HG03469 (cell line): Measurements from ENCODE around the gene DHRS9.

Source experiments
- ATAC-seq: cut with Tn5 transposase; IDR thresholded peaks from one replicate; pipeline ENCODE4 v1.9.1; 2021; ENCODE audit warnings: mild to moderate bottlenecking, moderate library complexity, moderate number of reproducible peaks; ENCODE audit not compliant: unreplicated experiment

The DHRS9 gene

DNA sequence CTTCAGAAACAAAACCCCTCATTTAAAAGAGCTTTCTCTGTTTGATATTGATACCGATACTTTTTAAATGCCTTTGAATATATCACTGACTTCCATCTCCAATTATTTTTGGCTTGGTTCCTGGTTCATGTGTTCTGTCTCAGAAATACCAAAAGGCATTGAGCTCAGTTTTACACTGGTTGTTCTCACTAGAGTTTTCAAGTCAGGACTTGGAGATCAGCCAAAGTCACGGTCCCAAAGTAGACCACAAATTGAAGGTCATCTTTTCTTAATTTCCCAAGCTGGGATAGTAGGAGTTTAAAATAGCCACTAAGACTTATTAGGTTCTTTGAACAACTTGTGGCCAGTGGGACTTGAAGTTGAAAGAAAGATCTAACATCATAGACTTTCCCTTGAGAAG, 24.2 kb downstream of the DHRS9 start:
- ATAC-seq = no peak

DNA sequence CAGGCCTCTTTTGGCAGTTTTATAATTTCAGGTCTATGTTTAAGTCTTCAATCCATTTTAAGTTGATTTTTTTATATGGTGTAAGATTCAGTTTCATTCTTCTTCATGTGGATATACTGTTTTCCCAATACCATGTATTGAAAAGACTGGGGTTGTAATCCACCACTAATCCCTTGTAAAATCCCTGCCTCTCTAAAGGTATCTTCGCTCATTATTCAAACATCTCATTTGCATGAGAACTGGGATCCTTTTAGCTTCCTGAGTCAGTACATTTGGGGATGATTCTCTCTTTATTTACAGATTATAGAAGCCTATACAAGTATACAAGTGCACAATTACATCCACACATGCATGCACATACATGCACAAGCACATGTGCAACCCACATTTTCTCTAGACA, 25.3 kb downstream of the DHRS9 start:
- no peak for ATAC-seq

DNA sequence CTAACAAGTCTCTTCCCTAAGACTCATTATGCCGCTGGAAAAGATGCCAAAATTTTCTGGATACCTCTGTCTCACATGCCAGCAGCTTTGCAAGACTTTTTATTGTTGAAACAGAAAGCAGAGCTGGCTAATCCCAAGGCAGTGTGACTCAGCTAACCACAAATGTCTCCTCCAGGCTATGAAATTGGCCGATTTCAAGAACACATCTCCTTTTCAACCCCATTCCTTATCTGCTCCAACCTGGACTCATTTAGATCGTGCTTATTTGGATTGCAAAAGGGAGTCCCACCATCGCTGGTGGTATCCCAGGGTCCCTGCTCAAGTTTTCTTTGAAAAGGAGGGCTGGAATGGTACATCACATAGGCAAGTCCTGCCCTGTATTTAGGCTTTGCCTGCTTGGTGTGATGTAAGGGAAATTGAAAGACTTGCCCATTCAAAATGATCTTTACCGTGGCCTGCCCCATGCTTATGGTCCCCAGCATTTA, 26.3 kb downstream of the DHRS9 start:
- ATAC-seq = no peak

DNA sequence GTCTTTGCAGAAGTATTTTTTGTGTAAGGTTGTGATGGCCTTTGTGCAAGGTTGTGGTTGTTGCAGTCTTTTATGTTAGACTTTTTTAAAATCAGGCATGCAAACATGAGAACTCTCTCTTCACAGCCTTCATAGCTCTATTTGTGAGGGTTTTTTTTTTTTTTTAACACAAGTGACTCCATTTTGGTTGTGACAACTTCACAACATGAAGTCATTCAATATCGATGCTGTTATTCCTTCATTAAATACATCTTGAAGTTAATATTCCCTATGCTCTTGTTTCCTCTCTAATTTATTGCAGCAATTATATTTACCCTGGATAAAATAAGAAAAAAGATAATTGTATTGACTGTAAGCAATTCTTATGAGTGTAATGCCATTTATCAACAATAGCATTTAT, 35.5 kb downstream of the DHRS9 start:
- no peak for ATAC-seq

DNA sequence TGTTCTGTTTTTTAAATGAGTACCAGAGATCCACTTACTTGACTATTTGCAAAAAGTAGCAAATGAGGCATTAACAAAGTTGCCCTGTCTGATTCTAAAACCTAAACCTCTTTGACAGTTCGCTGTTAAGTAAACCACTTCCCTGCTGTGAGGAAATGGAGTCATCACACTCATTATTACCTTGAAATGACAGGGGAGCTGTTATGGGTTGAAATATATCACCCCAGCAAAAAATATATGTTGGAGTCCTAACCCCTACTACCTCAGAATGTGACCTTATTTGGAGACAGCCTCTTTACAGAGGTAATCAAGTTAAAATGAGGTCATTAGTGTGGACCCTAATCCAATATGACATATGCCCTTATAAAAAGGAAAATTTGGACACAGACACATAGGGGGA, 36.1 kb downstream of the DHRS9 start:
- no peak for ATAC-seq

DNA sequence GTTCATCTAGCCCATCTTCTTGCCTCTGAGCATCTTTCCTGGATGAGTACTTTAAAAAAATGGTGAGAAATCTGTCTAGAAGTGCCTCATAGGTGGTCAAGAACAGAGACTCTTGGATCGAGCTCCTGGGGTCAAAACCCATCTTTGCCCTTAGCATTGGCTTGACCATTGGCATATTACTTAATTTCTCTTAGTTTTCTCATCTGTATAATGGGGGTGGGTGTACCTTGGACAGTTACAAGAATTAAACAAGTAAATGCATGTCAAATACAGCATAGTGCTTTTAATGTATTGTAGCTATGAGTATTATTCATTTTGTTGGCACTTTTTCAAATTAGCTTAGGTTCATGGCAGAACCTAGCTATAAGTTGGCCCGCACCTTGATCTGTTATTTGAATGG, 36.8 kb downstream of the DHRS9 start:
- ATAC-seq = no peak

DNA sequence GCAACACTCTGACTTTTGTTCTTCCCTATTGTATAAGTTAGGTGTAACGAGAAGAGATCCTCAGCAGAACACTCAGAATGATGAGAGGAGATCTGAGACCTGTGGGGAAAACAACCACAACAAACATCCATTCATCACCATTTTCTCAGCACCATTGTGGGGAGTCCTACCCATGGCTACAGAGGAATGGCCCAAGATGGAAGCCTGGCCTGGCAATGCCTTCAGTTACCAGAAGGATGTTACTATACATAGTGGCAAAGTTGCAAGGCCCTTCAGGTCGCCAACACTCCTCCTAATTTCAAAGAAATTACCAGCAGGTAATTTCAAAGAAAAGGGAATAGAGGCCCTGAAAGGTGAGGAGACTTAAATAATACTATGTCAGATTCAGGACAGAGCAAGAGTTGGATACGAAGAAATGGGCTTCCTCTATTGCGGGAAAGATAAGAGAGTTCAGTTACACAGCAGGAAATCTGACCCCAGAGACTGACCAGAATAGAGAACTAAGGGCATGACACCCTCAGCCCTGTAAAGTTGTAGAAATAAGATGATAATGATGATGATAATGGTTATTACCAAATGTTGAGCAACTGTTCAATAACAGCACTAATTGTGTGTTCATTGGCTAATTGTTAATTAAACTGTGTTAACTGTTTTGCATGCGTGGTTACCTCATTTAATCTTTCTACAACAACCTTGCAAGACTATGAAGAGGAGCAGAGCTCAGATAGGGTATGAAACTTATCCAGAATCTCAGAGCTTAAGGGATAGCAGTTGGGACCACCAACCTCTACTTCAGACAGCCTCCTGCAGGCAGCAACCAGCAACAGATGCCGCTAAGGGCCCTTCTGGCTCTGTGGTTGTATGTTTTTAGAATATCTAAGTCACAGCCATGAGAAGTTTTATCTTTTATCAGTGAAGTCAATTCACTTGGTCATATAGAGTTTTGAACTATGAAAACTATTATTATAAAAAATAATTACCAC, 37.5 kb downstream of the DHRS9 start:
- ATAC-seq = no peak

DNA sequence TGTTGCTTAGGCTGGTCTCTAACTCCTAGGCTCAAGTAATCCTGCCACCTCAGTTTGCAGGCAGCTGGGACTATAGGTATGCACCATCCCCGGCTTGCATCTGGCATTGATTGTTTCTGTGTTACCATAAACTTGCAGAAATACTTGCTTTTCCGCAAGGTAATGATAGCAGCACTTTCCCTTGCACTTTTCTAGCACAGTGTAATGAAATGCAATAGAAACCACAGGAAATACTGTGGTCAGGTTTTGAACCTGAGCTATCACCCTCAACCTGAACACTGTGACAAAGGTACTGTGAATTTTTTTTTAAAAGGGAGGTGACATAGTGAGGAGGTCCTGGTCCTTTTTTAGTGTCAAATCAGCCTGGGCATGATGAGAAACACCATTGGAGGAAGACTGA, 38.3 kb downstream of the DHRS9 start:
- ATAC-seq = peak; percentile 92

DNA sequence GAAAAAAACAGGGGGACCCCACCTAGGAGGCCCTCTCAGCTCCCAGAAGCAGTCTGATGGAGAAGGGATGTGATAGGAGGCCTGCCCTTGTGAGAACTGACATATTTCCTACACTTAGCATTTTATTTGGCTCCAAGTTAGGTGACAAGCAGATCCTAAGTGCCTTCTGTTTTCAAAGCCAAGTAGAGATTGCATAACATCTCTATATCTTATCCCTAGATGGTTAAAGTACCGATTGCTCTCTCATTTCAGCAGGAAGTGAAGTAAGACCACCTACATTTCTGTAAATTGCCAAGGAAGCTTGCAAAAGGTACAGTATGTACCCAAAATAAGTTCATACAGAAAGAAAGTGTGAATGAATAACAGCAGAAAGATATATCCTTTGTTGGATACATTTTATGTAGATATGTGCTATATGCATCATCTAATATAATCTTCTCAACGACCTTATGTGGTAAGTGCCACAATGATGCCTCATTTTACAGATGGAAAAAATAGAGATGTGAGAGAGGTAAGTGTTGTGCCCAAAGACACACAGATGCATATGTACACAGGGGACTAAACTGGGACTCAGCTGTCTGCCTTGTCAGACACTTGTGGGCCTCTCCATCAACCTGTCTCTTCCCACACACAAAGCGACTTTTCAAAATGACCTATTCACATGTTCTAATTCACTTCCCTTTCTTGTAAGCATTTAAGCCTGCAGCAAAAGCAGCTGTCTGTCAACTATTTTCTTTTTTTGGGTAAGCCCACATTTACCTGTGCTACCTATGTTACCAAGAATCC, 38.9 kb downstream of the DHRS9 start:
- no peak for ATAC-seq

DNA sequence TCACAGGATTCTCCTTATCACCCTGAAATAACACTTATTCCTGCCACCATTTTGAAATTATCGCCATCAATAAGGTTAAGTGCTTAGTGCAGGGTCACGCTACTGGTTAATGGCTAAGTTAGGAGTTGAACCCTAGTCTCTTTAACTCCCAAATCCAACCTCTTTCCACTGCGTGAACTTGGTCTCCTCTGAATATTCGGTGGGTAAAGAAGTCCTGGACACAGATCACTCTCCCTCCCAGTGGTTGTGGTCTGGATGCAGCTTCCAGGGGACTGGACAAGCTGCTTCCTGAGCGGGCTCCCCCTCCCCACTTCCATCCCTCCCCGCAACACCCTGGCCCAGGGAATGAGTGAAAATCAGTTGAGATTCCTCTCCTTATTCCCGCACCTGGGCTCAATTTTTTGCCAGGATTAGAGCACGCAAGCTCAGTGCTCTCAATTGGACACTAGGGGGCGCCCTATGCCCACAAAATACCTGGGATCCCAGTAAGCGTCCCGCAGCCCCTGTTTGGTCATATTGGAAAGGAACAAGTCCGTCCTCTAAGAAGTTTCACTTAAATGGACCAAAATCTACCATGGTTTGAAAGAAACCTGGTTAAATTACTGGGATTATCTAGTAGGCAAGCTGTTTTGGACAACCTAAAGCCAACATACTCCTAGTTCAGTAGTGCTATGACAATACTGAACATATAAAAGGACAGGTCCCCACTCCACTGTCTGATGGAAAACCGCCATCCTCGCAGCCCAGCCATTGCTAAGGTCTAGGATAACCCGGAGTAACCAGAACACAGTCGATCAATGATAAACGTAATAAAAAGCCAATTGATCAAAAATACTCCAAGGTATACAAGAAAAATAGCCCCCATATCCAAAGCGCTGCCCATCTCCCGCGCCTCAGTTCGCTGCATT, 40.4 kb downstream of the DHRS9 start:
- ATAC-seq = no peak

DNA sequence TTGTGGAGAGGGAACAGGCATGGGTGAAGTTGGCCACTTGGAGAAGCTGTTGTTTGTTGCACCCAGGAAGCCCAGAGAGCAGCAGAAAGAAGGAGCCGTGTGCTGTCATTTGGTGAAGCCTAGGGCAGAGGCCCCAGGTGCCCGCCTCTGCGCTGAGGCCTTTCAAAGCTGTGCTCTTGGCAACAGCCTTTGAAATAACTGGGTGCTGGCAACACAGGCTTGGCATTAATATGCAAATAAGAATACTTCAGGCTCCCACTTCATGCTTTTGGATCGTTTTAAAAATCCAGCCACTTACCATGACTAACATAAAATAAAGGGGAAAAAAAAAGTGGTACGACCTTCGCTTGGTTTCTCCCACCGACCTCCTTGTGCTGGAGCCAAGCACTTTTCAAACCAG, 41.1 kb downstream of the DHRS9 start:
- no peak for ATAC-seq

DNA sequence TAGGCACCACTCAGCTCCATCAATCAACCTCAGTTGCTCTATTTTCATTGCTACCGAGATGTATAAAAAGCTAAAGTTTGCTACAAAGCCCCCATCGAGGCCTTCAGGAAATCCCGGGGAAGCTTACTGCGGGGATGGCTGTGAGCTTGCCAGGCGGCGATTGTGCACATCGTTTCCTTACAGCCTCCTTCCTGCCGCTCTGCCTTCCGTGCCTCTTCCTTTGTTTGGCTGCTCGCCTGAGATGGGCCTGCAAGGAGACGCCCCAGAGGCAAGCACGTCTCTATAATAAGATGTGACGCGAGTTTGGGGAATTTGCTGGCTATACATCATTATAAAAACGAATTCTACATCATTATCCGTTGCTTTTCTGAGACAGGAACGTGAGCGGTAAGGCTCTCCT, 41.6 kb downstream of the DHRS9 start:
- no peak for ATAC-seq

DNA sequence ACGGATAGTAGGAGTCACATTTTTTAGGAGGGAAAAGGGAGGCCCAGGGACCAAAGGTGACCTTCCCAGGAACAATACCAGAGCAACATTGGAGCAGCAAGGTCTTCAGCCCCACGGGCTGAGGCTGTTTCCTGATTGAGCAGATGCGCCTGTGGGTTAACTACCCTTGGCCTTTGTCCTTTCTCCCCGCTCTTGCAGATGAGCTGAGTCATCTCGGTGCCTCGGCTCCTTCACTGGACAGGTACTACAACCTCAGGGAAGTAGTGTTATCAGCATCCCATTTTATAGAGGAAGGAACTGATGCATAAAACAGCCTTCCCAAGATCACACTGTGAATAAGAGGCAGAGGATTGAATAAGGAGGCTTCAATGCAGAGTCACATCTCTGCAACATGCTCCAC, 43.5 kb downstream of the DHRS9 start:
- no peak for ATAC-seq

DNA sequence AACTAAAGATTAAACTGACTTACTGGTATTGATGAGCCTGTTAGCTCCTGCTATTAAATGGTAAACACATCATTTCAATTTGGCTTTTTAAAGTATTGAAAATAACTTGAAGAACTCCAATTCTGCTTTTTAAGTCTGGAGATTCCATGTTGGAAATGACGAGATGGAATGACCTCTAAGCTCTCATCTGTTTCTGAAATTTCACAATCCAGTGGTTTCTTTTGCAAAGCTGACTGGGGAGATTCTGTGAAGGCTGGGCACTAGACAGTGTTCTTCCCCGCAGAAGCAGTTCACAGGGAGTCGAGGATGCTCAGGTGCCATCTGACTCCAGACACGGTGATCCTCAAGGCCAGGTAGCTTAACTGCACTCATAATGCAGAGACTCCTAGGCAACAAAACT, 44.7 kb downstream of the DHRS9 start:
- no peak for ATAC-seq

DNA sequence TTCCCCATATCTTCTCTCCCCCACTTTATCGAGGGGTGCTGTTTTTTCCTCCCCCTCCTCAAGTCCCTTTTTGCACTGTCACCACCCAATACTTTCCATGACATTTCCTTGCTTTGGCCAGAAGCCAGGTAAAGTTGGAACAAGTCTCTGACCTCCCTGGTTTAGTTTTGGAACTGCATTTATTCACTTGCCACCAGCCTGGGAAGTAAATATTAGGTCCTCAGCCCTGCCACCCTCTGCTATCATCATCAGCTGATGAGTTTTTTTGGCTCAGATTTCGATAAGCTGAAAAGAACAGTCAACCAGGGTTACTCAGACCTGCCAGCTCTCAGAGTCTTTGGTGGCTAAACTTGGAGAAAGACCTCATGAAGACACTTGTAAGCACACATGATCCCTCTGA, 47.0 kb downstream of the DHRS9 start:
- no peak for ATAC-seq

DNA sequence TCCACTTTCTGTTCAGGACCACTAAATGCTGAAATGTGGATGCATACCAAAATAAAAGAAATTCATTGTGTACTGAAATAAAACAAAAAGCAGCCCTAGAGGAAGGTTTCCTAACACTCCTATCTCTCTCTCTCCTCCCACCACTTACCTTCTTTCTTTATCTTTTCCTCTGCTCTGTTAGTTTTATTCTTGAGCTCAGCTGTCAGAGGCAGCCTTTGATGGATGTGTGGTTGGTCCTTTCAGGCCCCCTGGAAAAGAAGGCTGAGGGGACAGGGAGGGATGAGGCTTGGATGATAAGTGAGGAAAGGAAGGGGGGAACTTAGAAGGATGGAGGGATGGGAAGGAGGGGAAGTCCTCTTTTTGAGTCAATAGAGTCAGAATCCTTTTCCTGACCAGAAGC, 47.6 kb downstream of the DHRS9 start:
- ATAC-seq = no peak

DNA sequence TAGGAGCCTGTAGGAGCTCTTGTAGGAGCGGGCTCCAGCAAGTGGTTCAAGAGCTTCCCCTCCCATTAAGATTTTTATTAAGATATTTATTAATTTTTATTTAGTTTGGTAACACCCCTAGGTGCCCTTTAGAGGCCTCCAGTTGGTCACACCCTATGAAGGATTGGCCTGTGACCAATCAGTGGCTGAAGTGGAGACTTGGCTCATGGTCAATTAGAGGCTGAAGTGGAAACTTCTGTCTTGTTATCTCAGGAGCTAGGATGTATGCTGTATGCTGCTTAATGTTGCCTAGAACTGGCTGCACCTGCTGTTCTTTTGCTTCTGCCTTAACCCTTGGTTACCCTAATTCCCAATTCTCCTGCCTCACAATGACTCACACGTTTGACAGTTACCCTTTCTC, 48.7 kb downstream of the DHRS9 start:
- ATAC-seq = no peak

DNA sequence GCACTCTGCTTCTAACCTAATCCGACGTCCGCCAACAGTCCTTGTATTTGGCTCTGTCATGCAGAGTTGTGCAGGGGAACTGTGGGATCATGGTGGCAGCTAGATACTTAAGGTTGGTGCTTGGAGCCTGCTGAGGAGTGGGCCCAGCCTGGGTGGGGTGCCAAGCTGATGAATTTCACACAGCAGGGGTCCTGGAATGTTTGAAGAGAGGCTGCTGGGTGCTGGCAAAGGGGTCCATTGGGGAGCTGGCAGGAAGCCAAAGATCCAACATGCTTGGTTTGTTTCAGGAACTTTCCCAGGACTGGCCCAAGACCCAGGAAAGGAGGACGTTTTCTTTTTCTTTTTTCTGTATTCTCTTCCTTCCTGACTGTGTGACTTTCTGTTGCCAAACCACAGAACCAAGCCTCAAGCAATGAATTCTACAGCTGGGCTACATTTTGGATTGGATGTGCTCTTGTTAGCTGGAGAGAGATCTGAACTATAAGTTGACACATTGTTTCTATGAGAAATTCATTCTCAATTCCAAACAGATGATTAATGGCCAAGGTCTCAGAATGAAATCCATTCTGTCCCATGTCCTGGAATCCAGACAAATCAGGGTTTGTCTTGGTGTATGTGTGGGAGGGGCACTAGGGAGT, 49.9 kb downstream of the DHRS9 start:
- ATAC-seq = no peak

DNA sequence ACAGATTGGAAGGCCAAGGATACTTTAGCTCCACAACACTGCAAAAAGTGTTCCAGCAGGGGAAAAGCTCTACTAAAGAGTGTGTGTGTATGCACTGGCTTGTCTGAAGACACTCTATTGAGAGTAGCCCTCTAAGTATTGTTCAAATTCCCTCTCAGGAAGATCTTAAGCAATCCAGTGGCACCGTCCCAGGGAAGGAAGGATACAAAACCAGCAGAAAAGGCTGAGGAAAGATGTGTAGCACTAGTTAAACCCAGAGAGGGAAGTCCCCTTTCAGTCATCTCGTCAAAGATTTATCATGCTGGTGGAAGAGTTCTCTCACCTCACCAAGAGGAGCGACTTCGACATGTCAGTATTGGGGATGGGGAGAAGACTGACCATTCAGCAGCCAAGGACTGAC, 50.5 kb downstream of the DHRS9 start:
- no peak for ATAC-seq

DNA sequence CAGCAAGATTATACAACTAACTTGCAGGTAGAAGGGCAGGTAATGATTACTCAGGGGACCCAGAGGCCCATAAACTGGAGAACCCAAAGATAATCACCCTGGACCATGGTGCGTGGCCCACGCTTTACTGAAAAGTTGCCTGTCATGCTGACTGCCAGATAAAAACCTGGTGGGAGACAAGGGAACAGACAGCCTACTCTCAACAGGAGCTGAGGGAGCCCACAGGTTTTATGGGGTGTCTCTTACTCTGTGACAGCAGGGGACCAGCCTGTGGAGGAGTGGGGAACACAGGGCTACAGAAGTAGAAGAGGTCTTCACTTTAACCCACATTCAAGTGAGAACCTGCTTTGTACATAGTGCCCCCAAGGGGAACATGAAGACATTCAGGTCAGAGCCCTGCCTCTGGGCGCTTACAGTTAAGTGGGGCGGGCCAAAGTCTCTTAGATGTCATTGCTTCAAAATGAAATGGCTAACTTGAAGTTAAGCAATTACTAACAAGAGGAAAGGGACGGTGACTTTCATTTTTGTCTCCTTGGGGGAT, 60.4 kb downstream of the DHRS9 start:
- no peak for ATAC-seq
